T-helper 2 cell treated with Interferon-gamma antibody and Interleukin-4, amounts not matched to agents 5 μg/mL and 100 μg/mL, for 36 hours (primary cell): ENCODE data around the gene MPDZ.
"Not testable (repeated sequence)": the region's sequence is repeated elsewhere in the genome, so short reads cannot be mapped to it uniquely, and the experiment has no call there.

Source experiments
- DNase-seq: peaks from one replicate; pipeline ENCODE4 v3.0.0; 2021; ENCODE audit warnings: low spot score
- H3K27ac Mint-ChIP-seq: one replicate; pipeline ENCODE4 v1.8.0; 2021; ENCODE audit warnings: mild to moderate bottlenecking, mixed read lengths
- H3K27me3 Mint-ChIP-seq: one replicate; pipeline ENCODE4 v1.8.0; 2021; ENCODE audit warnings: low read depth, mixed read lengths
- H3K36me3 Mint-ChIP-seq: one replicate; pipeline ENCODE4 v1.8.0; 2021; ENCODE audit warnings: low read depth, mixed read lengths
- H3K4me1 Mint-ChIP-seq: one replicate; pipeline ENCODE4 v1.8.0; 2021; ENCODE audit warnings: low read depth, mixed read lengths
- H3K4me3 Mint-ChIP-seq: one replicate; pipeline ENCODE4 v1.8.0; 2022; ENCODE audit warnings: mild to moderate bottlenecking, moderate library complexity, mixed read lengths
- H3K9me3 Mint-ChIP-seq: one replicate; pipeline ENCODE4 v1.8.0; 2021; ENCODE audit warnings: mixed read lengths

The MPDZ gene

GRCh38 chr9:13234932-13235331 is 44.6 kb downstream of the MPDZ start:
- no peak for DNase-seq
- no peak overlapping the region for H3K27ac Mint-ChIP-seq
- H3K4me1 Mint-ChIP-seq, result no peaks in the 10 kb centered on the region
- no peaks in the 10 kb centered on the region for H3K36me3 Mint-ChIP-seq
- H3K27me3 Mint-ChIP-seq, result no peaks in the 10 kb centered on the region
- peaks cover 19% of the 10 kb centered on the region for H3K9me3 Mint-ChIP-seq
- no peak overlapping the region for H3K4me3 Mint-ChIP-seq

GRCh38 chr9:13228431-13228830 is 51.1 kb downstream of the MPDZ start:
- no peaks in the 10 kb centered on the region for H3K4me1 Mint-ChIP-seq
- H3K27ac Mint-ChIP-seq, result no peak overlapping the region
- DNase-seq, result no peak
- no peak overlapping the region for H3K4me3 Mint-ChIP-seq
- no peaks in the 10 kb centered on the region for H3K36me3 Mint-ChIP-seq
- no peaks in the 10 kb centered on the region for H3K27me3 Mint-ChIP-seq
- peaks cover 8% of the 10 kb centered on the region for H3K9me3 Mint-ChIP-seq

- Mint-ChIP-seq H3K36me3 (no peaks in the 10 kb centered on the region), H3K4me1 (no peaks in the 10 kb centered on the region), H3K4me3 (no peak overlapping the region), H3K27ac (no peak overlapping the region), H3K27me3 (no peaks in the 10 kb centered on the region), H3K9me3 (peaks cover 12% of the 10 kb centered on the region)
- no peak for DNase-seq
Measured at GRCh38 chr9:13224366-13224765, 55.1 kb downstream of the MPDZ start.

GRCh38 chr9:13222733-13223132 is 56.8 kb downstream of the MPDZ start:
- H3K36me3 Mint-ChIP-seq, DNase-seq, H3K27ac Mint-ChIP-seq, H3K27me3 Mint-ChIP-seq, H3K4me3 Mint-ChIP-seq, H3K4me1 Mint-ChIP-seq: not testable (repeated sequence)
- peaks cover 13% of the 10 kb centered on the region for H3K9me3 Mint-ChIP-seq

GRCh38 chr9:13221741-13222140 is 57.8 kb downstream of the MPDZ start:
- no peak overlapping the region for H3K4me3 Mint-ChIP-seq

GRCh38 chr9:13220837-13221236 is 58.7 kb downstream of the MPDZ start:
- H3K9me3 Mint-ChIP-seq, result peaks cover 8% of the 10 kb centered on the region
- H3K4me3 Mint-ChIP-seq, result no peak overlapping the region
- no peak overlapping the region for H3K27ac Mint-ChIP-seq
- DNase-seq, result no peak
- no peaks in the 10 kb centered on the region for H3K36me3 Mint-ChIP-seq
- H3K27me3 Mint-ChIP-seq, result no peaks in the 10 kb centered on the region
- no peaks in the 10 kb centered on the region for H3K4me1 Mint-ChIP-seq

More at GRCh38 chr9:13221741-13222140, 57.8 kb downstream of the MPDZ start:
- Mint-ChIP-seq H3K4me1 (no peaks in the 10 kb centered on the region), H3K27ac (no peak overlapping the region), H3K27me3 (no peaks in the 10 kb centered on the region), H3K9me3 (peaks cover 15% of the 10 kb centered on the region), H3K36me3 (no peaks in the 10 kb centered on the region)
- DNase-seq, result no peak

GRCh38 chr9:13215791-13216554 is 63.5 kb downstream of the MPDZ start:
- no peak for DNase-seq
- H3K27ac Mint-ChIP-seq, result no peak overlapping the region
- H3K27me3 Mint-ChIP-seq, result no peaks in the 10 kb centered on the region
- H3K4me1 Mint-ChIP-seq, result no peaks in the 10 kb centered on the region
- H3K9me3 Mint-ChIP-seq, result peaks cover 4% of the 10 kb centered on the region
- no peak overlapping the region for H3K4me3 Mint-ChIP-seq
- no peaks in the 10 kb centered on the region for H3K36me3 Mint-ChIP-seq

GRCh38 chr9:13213998-13214397 is 65.5 kb downstream of the MPDZ start:
- H3K27me3 Mint-ChIP-seq, result no peaks in the 10 kb centered on the region
- H3K4me3 Mint-ChIP-seq, result no peak overlapping the region
- no peaks in the 10 kb centered on the region for H3K4me1 Mint-ChIP-seq
- H3K9me3 Mint-ChIP-seq, result peaks cover 3% of the 10 kb centered on the region
- H3K27ac Mint-ChIP-seq, result no peak overlapping the region
- H3K36me3 Mint-ChIP-seq, result no peaks in the 10 kb centered on the region
- DNase-seq, result no peak

- Mint-ChIP-seq H3K27me3 (no peaks in the 10 kb centered on the region), H3K36me3 (no peaks in the 10 kb centered on the region), H3K4me1 (no peaks in the 10 kb centered on the region), H3K4me3 (no peak overlapping the region), H3K27ac (no peak overlapping the region), H3K9me3 (peaks cover 3% of the 10 kb centered on the region)
- no peak for DNase-seq
Measured at GRCh38 chr9:13213337-13213736, 66.2 kb downstream of the MPDZ start.

GRCh38 chr9:13210306-13210705 is 69.2 kb downstream of the MPDZ start:
- Mint-ChIP-seq H3K4me1 (no peaks in the 10 kb centered on the region), H3K27me3 (no peaks in the 10 kb centered on the region), H3K36me3 (no peaks in the 10 kb centered on the region), H3K9me3 (peaks cover 7% of the 10 kb centered on the region), H3K4me3 (no peak overlapping the region), H3K27ac (no peak overlapping the region)
- DNase-seq, result no peak

GRCh38 chr9:13209498-13209897 is 70.0 kb downstream of the MPDZ start:
- Mint-ChIP-seq H3K27me3 (no peaks in the 10 kb centered on the region), H3K4me1 (no peaks in the 10 kb centered on the region), H3K9me3 (peaks cover 7% of the 10 kb centered on the region), H3K27ac (no peak overlapping the region), H3K36me3 (no peaks in the 10 kb centered on the region), H3K4me3 (no peak overlapping the region)
- DNase-seq, result no peak

- no peak overlapping the region for H3K4me3 Mint-ChIP-seq
- no peaks in the 10 kb centered on the region for H3K4me1 Mint-ChIP-seq
- no peaks in the 10 kb centered on the region for H3K27me3 Mint-ChIP-seq
- no peak for DNase-seq
- no peaks in the 10 kb centered on the region for H3K36me3 Mint-ChIP-seq
- H3K9me3 Mint-ChIP-seq, result peaks cover 10% of the 10 kb centered on the region
- H3K27ac Mint-ChIP-seq, result no peak overlapping the region
Measured at GRCh38 chr9:13205824-13206223, 73.7 kb downstream of the MPDZ start.

- Mint-ChIP-seq H3K9me3 (peaks cover 5% of the 10 kb centered on the region), H3K36me3 (no peaks in the 10 kb centered on the region), H3K27me3 (no peaks in the 10 kb centered on the region), H3K4me3 (no peak overlapping the region), H3K4me1 (no peaks in the 10 kb centered on the region), H3K27ac (no peak overlapping the region)
- no peak for DNase-seq
Measured at GRCh38 chr9:13190040-13190439, 89.5 kb downstream of the MPDZ start.

- no peaks in the 10 kb centered on the region for H3K4me1 Mint-ChIP-seq
- H3K9me3 Mint-ChIP-seq, result peaks cover 5% of the 10 kb centered on the region
- no peaks in the 10 kb centered on the region for H3K27me3 Mint-ChIP-seq
- H3K36me3 Mint-ChIP-seq, result no peaks in the 10 kb centered on the region
- H3K4me3 Mint-ChIP-seq, result no peak overlapping the region
- no peak for DNase-seq
- no peak overlapping the region for H3K27ac Mint-ChIP-seq
Measured at GRCh38 chr9:13189362-13189761, 90.1 kb downstream of the MPDZ start.

- Mint-ChIP-seq H3K4me1 (no peaks in the 10 kb centered on the region), H3K9me3 (peaks cover under 1% of the 10 kb centered on the region), H3K27ac (no peak overlapping the region), H3K36me3 (no peaks in the 10 kb centered on the region), H3K27me3 (no peaks in the 10 kb centered on the region), H3K4me3 (no peak overlapping the region)
- no peak for DNase-seq
Measured at GRCh38 chr9:13186774-13187173, 92.7 kb downstream of the MPDZ start.
